Measurements from ENCODE around the gene SLC2A1. TPM values are rescaled to one million over a fixed set of nuclear protein-coding genes. Genes with fewer than 3 reads are reported as not detected.

The SLC2A1 gene
- total RNA-seq, 1 donor from 2014 or later, result 506 TPM

- Histone ChIP-seq H2AFZ (ENCODE audit: low read depth, low read length) (no peak overlapping the region), H3K36me3 (ENCODE audit: insufficient read depth, low read length) (no peaks in the 10 kb centered on the region), H3K27ac (ENCODE audit: low read depth, low read length) (no peak overlapping the region), H3K9ac (ENCODE audit: low read length) (no peak overlapping the region), H3K4me1 (ENCODE audit: insufficient read depth, low read length) (no peaks in the 10 kb centered on the region), H3K4me2 (ENCODE audit: low read length) (no peak overlapping the region), H3K79me2 (ENCODE audit: insufficient read depth, low read length) (no peaks in the 10 kb centered on the region), H4K20me1 (ENCODE audit: insufficient read depth, low read length) (no peaks in the 10 kb centered on the region), H3K27me3 (ENCODE audit: insufficient read depth, low read length) (peaks cover 17% of the 10 kb centered on the region), H3K9me3 (ENCODE audit: insufficient read depth, low read depth, low read length) (peaks cover 3% of the 10 kb centered on the region), H3K4me3 (ENCODE audit: insufficient read depth, low read depth, low read length) (no peak overlapping the region)
- Mint-ChIP-seq H3K36me3 (ENCODE audit: low read depth, unreplicated experiment) (no peaks in the 10 kb centered on the region), H3K9me3 (ENCODE audit: unreplicated experiment) (no peaks in the 10 kb centered on the region), H3K27me3 (ENCODE audit: low read depth, unreplicated experiment) (peaks cover 1% of the 10 kb centered on the region), H3K27ac (ENCODE audit: unreplicated experiment) (no peak overlapping the region), H3K4me3 (ENCODE audit: unreplicated experiment) (no peak overlapping the region), H3K4me1 (ENCODE audit: low read depth, unreplicated experiment) (no peaks in the 10 kb centered on the region)
- FAIRE-seq (no peak), DNase-seq (ENCODE audit: low read depth) (no peak)
- TF ChIP-seq CTCF (IDR thresholded peaks at IDR 0.05; ENCODE audit: insufficient read depth, low read depth, low read length), result no peak
- no peak for TF ChIP-seq EZH2 (IDR thresholded peaks at IDR 0.05; ENCODE audit: insufficient read depth, low read length)
These were observed 78.3 kb downstream of the SLC2A1 start for GRCh38 chr1:42880384-42880783.

- no peaks in the 10 kb centered on the region for H3K4me1 ChIP-seq (ENCODE audit: insufficient read depth, low read length)
- no peaks in the 10 kb centered on the region for H3K4me1 Mint-ChIP-seq (ENCODE audit: low read depth, unreplicated experiment)
- H3K4me3 Mint-ChIP-seq (ENCODE audit: unreplicated experiment), result no peak overlapping the region
- TF ChIP-seq EZH2 (IDR thresholded peaks at IDR 0.05; ENCODE audit: insufficient read depth, low read length), result no peak
- no peak for TF ChIP-seq CTCF (IDR thresholded peaks at IDR 0.05; ENCODE audit: insufficient read depth, low read depth, low read length)
- no peaks in the 10 kb centered on the region for H3K27me3 Mint-ChIP-seq (ENCODE audit: low read depth, unreplicated experiment)
- H3K27me3 ChIP-seq (ENCODE audit: insufficient read depth, low read length), result peaks cover 17% of the 10 kb centered on the region
- H2AFZ ChIP-seq (ENCODE audit: low read depth, low read length), result no peak overlapping the region
- no peaks in the 10 kb centered on the region for H3K36me3 Mint-ChIP-seq (ENCODE audit: low read depth, unreplicated experiment)
- no peaks in the 10 kb centered on the region for H3K79me2 ChIP-seq (ENCODE audit: insufficient read depth, low read length)
- H3K9me3 Mint-ChIP-seq (ENCODE audit: unreplicated experiment), result peaks cover 5% of the 10 kb centered on the region
- H3K4me2 ChIP-seq (ENCODE audit: low read length), result no peak overlapping the region
- no peak overlapping the region for H3K4me3 ChIP-seq (ENCODE audit: insufficient read depth, low read depth, low read length)
- H3K9ac ChIP-seq (ENCODE audit: low read length), result no peak overlapping the region
- DNase-seq (ENCODE audit: low read depth), result no peak
- no peak overlapping the region for H3K27ac Mint-ChIP-seq (ENCODE audit: unreplicated experiment)
- no peak for FAIRE-seq
- no peaks in the 10 kb centered on the region for H4K20me1 ChIP-seq (ENCODE audit: insufficient read depth, low read length)
- H3K9me3 ChIP-seq (ENCODE audit: insufficient read depth, low read depth, low read length), result peaks cover 3% of the 10 kb centered on the region
- H3K36me3 ChIP-seq (ENCODE audit: insufficient read depth, low read length), result no peaks in the 10 kb centered on the region
- H3K27ac ChIP-seq (ENCODE audit: low read depth, low read length), result no peak overlapping the region
These were observed 81.3 kb downstream of the SLC2A1 start for GRCh38 chr1:42877380-42877779.

GRCh38 chr1:42876009-42876408 lies 82.7 kb downstream of the SLC2A1 start:
- H3K4me3 Mint-ChIP-seq (ENCODE audit: unreplicated experiment), result no peak overlapping the region
- H3K4me2 ChIP-seq (ENCODE audit: low read length), result no peak overlapping the region
- H2AFZ ChIP-seq (ENCODE audit: low read depth, low read length), result no peak overlapping the region
- H3K4me3 ChIP-seq (ENCODE audit: insufficient read depth, low read depth, low read length), result no peak overlapping the region
- peaks cover 17% of the 10 kb centered on the region for H3K27me3 ChIP-seq (ENCODE audit: insufficient read depth, low read length)
- no peaks in the 10 kb centered on the region for H4K20me1 ChIP-seq (ENCODE audit: insufficient read depth, low read length)
- DNase-seq (ENCODE audit: low read depth), result no peak
- no peaks in the 10 kb centered on the region for H3K4me1 Mint-ChIP-seq (ENCODE audit: low read depth, unreplicated experiment)
- no peaks in the 10 kb centered on the region for H3K4me1 ChIP-seq (ENCODE audit: insufficient read depth, low read length)
- FAIRE-seq, result no peak
- H3K36me3 ChIP-seq (ENCODE audit: insufficient read depth, low read length), result no peaks in the 10 kb centered on the region
- H3K27ac Mint-ChIP-seq (ENCODE audit: unreplicated experiment), result no peak overlapping the region
- no peaks in the 10 kb centered on the region for H3K79me2 ChIP-seq (ENCODE audit: insufficient read depth, low read length)
- no peaks in the 10 kb centered on the region for H3K36me3 Mint-ChIP-seq (ENCODE audit: low read depth, unreplicated experiment)
- peaks cover 5% of the 10 kb centered on the region for H3K9me3 Mint-ChIP-seq (ENCODE audit: unreplicated experiment)
- no peak overlapping the region for H3K9ac ChIP-seq (ENCODE audit: low read length)
- peaks cover 3% of the 10 kb centered on the region for H3K9me3 ChIP-seq (ENCODE audit: insufficient read depth, low read depth, low read length)
- H3K27me3 Mint-ChIP-seq (ENCODE audit: low read depth, unreplicated experiment), result no peaks in the 10 kb centered on the region
- TF ChIP-seq EZH2 (IDR thresholded peaks at IDR 0.05; ENCODE audit: insufficient read depth, low read length) (no peak), CTCF (IDR thresholded peaks at IDR 0.05; ENCODE audit: insufficient read depth, low read depth, low read length) (no peak)
- no peak overlapping the region for H3K27ac ChIP-seq (ENCODE audit: low read depth, low read length)

Other genes starting within 250 kb of the SLC2A1 start
- 0.11 TPM in 1 of 2 replicates, not detected in the other for gene CLDN19, start 218.6 kb downstream of the SLC2A1 start, total RNA-seq
- 277 and 351 TPM in 2 replicates for gene P3H1, start 191.8 kb downstream of the SLC2A1 start, total RNA-seq
- 9.5 and 12.6 TPM in 2 replicates for gene C1orf50, start 191.6 kb downstream of the SLC2A1 start, total RNA-seq
- 0.07 and 0.09 TPM in 2 replicates for gene TMEM269, start 173.9 kb downstream of the SLC2A1 start, total RNA-seq
- 8.9 and 9.2 TPM in 2 replicates for gene ERMAP, start 141.7 kb downstream of the SLC2A1 start, total RNA-seq
- gene SVBP, start 141.5 kb downstream of the SLC2A1 start, total RNA-seq, result 19.7 and 28.1 TPM in 2 replicates
- gene ZNF691, start 112.3 kb downstream of the SLC2A1 start, total RNA-seq, result 5.8 and 6.3 TPM in 2 replicates
- 70.1 and 81.6 TPM in 2 replicates for gene EBNA1BP2, start 213.4 kb upstream of the SLC2A1 start, total RNA-seq
- gene CFAP57, start 213.5 kb upstream of the SLC2A1 start, total RNA-seq, result 0.18 and 0.29 TPM in 2 replicates